DND-41 (cell line): ENCODE measurements around the gene SENP3.
A peak's percentile ranks its signal among the peaks of the same experiment; 100 is the strongest.

ENCODE experiments used
- ATAC-seq: fragments of 200-7000 bp; cut with Tn5 transposase; 3 replicates; pipeline ENCODE4 v1.9.1; 2021; ENCODE audit warnings: low read depth; ENCODE audit not compliant: insufficient read depth
- DNase-seq: peaks from one replicate; pipeline ENCODE4 v3.0.0-alpha.2; 2020
- H2AFZ ChIP-seq: 2 replicates; pipeline ENCODE4 v1.6.0; 2012; ENCODE audit warnings: low read depth, low read length
- H3K27ac ChIP-seq: 2 replicates; pipeline ENCODE4 v1.5.1; 2012; ENCODE audit warnings: low read length, inconsistent platforms
- H3K27me3 ChIP-seq: fragments of 200-600 bp; sonication (generic); 2 replicates; pipeline ENCODE4 v1.6.0; 2012; ENCODE audit warnings: low read length, mild to moderate bottlenecking, inconsistent platforms; ENCODE audit not compliant: insufficient read depth, poor library complexity
- H3K36me3 ChIP-seq: 2 replicates; pipeline ENCODE4 v1.5.1; 2012; ENCODE audit warnings: low read length, inconsistent platforms; ENCODE audit not compliant: insufficient read depth
- H3K4me1 ChIP-seq: 2 replicates; pipeline ENCODE4 v1.5.1; 2012; ENCODE audit warnings: mild to moderate bottlenecking, low read length; ENCODE audit not compliant: insufficient read depth
- H3K4me2 ChIP-seq: 2 replicates; pipeline ENCODE4 v1.6.0; 2012; ENCODE audit warnings: mild to moderate bottlenecking, moderate library complexity, low read length, inconsistent platforms; ENCODE audit not compliant: insufficient read depth
- H3K4me3 ChIP-seq, 2 experiments: fragments of 200-600 bp in 1 of 2; shearing (Covaris generic) in 1 of 2; 2 replicates each; pipeline ENCODE4 v1.5.1; 2012 to 2016; ENCODE audit warnings: inconsistent platforms in 2 of 2, low read length in 2 of 2, mild to moderate bottlenecking in 2 of 2, low read depth in 1 of 2, moderate library complexity in 1 of 2
- H3K79me2 ChIP-seq: 2 replicates; pipeline ENCODE4 v1.6.0; 2012; ENCODE audit warnings: low read length, inconsistent platforms; ENCODE audit not compliant: insufficient read depth
- H3K9ac ChIP-seq: 2 replicates; pipeline ENCODE4 v1.6.0; 2012; ENCODE audit warnings: low read depth, mild to moderate bottlenecking, inconsistent platforms, low read length, moderate library complexity
- H3K9me3 ChIP-seq: 2 replicates; pipeline ENCODE4 v1.5.1; 2012; ENCODE audit warnings: low read length, moderate library complexity, mild to moderate bottlenecking, inconsistent platforms; ENCODE audit not compliant: insufficient read depth, severe bottlenecking
- H4K20me1 ChIP-seq: 2 replicates; pipeline ENCODE4 v1.6.0; 2012; ENCODE audit warnings: low read length; ENCODE audit not compliant: insufficient read depth
- CTCF ChIP-seq: IDR thresholded peaks from 2 replicates; pipeline ENCODE4 v1.5.1; 2012; ENCODE audit warnings: borderline replicate concordance, low read length, moderate library complexity, mild to moderate bottlenecking; ENCODE audit not compliant: poor library complexity, severe bottlenecking; ENCODE audit errors: extremely low read depth
- EZH2 ChIP-seq: IDR thresholded peaks from 3 replicates; pipeline ENCODE4 v1.6.1; 2012; ENCODE audit warnings: borderline replicate concordance, low read depth, mild to moderate bottlenecking, moderate library complexity, low read length, inconsistent platforms; ENCODE audit not compliant: severe bottlenecking

Gene SENP3

DNA sequence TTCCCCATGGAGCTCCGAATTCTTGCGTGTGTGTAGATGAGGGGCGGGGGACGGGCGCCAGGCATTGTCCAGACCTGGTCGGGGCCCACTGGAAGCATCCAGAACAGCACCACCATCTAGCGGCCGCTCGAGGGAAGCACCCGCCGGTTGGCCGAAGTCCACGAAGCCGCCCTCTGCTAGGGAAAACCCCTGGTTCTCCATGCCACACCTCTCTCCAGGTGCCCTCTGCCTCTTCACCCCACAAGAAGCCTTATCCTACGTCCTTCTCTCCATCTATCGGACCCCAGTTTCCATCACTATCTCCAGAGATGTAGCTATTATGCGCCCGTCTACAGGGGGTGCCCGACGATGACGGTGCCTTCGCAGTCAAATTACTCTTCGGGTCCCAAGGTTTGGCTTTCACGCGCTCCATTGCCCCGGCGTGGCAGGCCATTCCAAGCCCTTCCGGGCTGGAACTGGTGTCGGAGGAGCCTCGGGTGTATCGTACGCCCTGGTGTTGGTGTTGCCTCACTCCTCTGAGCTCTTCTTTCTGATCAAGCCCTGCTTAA is 617 bp upstream of the SENP3 start:
- Histone ChIP-seq H4K20me1 (peaks cover 16% of the 10 kb centered on the region; the same call in 1 of the 2 replicates), H3K9me3 (no peaks in the 10 kb centered on the region), H3K9ac (peak overlapping the region; percentile 91), H3K36me3 (peaks cover 35% of the 10 kb centered on the region), H3K27ac (peak overlapping the region; percentile 86), H2AFZ (peak overlapping the region; percentile 88), H3K79me2 (peaks cover 54% of the 10 kb centered on the region), H3K27me3 (no peaks in the 10 kb centered on the region), H3K4me3 (peak overlapping the region; percentile 44 to 79), H3K4me1 (peaks cover 52% of the 10 kb centered on the region), H3K4me2 (peak overlapping the region; percentile 90)
- ATAC-seq (peak; percentile 70), DNase-seq (peak; percentile 83)
- TF ChIP-seq CTCF (peak; percentile 91), EZH2 (no peak)

DNA sequence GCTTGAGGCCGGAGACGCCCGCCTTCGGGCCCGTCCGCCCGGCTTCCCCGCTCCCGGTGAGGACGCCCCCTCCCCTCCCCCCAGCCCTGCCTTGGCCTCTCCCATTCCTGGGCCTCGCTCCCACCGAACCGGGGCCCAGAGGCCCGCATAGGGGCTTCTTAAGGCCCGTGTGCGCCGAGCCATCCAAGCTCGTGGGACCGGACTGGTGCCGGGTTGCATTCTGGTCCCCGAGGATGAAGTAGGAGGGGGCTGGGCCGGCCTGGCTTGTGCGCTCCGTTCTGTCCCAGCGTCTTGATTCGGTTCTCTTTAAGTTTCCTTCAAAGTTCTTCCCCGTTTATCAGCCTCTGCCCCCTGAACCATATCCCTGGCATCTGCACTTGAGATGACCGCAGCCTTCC is 488 bp downstream of the SENP3 start:
- DNase-seq (no peak), ATAC-seq (peak; percentile 11)
- Histone ChIP-seq H3K79me2 (peaks cover 62% of the 10 kb centered on the region), H4K20me1 (peaks cover 16% of the 10 kb centered on the region; the same call in 1 of the 2 replicates), H3K4me3 (peak overlapping the region; percentile 44 to 79; a peak in 3 of 4 replicates), H3K9ac (peak overlapping the region; percentile 91), H3K9me3 (no peaks in the 10 kb centered on the region), H3K4me2 (peak overlapping the region; percentile 84), H3K27me3 (no peaks in the 10 kb centered on the region), H3K36me3 (peaks cover 43% of the 10 kb centered on the region), H2AFZ (peak overlapping the region; percentile 88), H3K27ac (peak overlapping the region; percentile 43), H3K4me1 (peaks cover 52% of the 10 kb centered on the region)
- TF ChIP-seq CTCF = no peak

DNA sequence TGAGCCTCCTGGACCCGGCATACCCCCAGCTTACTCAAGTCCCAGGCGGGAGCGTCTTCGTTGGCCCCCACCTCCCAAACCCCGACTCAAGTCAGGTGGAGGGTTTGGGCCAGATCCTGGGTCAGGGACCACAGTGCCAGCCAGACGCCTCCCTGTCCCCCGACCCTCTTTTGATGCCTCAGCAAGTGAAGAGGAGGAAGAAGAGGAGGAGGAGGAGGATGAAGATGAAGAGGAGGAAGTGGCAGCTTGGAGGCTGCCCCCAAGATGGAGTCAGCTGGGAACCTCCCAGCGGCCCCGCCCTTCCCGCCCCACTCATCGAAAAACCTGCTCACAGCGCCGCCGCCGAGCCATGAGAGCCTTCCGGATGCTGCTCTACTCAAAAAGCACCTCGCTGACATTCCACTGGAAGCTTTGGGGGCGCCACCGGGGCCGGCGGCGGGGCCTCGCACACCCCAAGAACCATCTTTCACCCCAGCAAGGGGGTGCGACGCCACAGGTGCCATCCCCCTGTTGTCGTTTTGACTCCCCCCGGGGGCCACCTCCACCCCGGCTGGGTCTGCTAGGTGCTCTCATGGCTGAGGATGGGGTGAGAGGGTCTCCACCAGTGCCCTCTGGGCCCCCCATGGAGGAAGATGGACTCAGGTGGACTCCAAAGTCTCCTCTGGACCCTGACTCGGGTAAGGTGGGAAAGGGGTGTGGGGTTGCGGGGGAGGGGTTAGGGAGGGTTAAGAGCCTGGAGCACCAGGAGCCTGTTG is 1.6 kb downstream of the SENP3 start:
- Histone ChIP-seq H2AFZ (no peak overlapping the region), H3K4me2 (peak overlapping the region; percentile 84), H4K20me1 (peaks cover 16% of the 10 kb centered on the region; the same call in 1 of the 2 replicates), H3K9ac (peak overlapping the region; percentile 91), H3K27me3 (no peaks in the 10 kb centered on the region), H3K4me3 (peak overlapping the region; percentile 44 to 79; a peak in 3 of 4 replicates), H3K27ac (peak overlapping the region; percentile 43; the same call in 1 of the 2 replicates), H3K9me3 (no peaks in the 10 kb centered on the region), H3K79me2 (peaks cover 67% of the 10 kb centered on the region), H3K36me3 (peaks cover 50% of the 10 kb centered on the region), H3K4me1 (peaks cover 52% of the 10 kb centered on the region)
- no peak for TF ChIP-seq CTCF
- no peak for TF ChIP-seq EZH2
- ATAC-seq (no peak), DNase-seq (no peak)
